Neural crest cell (in vitro differentiated cells): Measurements from ENCODE around the gene DOK3. TPM values are rescaled to one million over a fixed set of nuclear protein-coding genes. Genes with fewer than 3 reads are reported as not detected.

Experiments used
- DNase-seq: peaks from one replicate; pipeline ENCODE4 v3.0.0; 2021; ENCODE audit warnings: low read depth, mixed read lengths, low spot score
- H3K27ac Mint-ChIP-seq: one replicate; pipeline ENCODE4 v1.8.0; 2021; ENCODE audit warnings: mild to moderate bottlenecking, mixed read lengths; ENCODE audit not compliant: unreplicated experiment
- H3K27me3 Mint-ChIP-seq: 2 replicates; pipeline ENCODE4 v1.8.0; 2021; ENCODE audit warnings: low read depth, mild to moderate bottlenecking, mixed read lengths
- H3K36me3 Mint-ChIP-seq: 2 replicates; pipeline ENCODE4 v1.8.0; 2021; ENCODE audit warnings: low read depth, mild to moderate bottlenecking, mixed read lengths
- H3K4me1 Mint-ChIP-seq: 2 replicates; pipeline ENCODE4 v1.8.0; 2021; ENCODE audit warnings: mixed read lengths
- H3K4me3 Mint-ChIP-seq: one replicate; pipeline ENCODE4 v1.8.0; 2021; ENCODE audit warnings: mild to moderate bottlenecking, mixed read lengths
- H3K9me3 Mint-ChIP-seq: 2 replicates; pipeline ENCODE4 v1.8.0; 2021; ENCODE audit warnings: mixed read lengths
- total RNA-seq: library from RNA; stranded (reverse); gene quantifications from 2 replicates; pipeline ENCODE4 v1.2.1, GENCODE V29; 2021
- TF ChIP-seq, protein P1 (sequence below): fragments of 200-600 bp; sonication (generic); conservative IDR thresholded peaks from 2 replicates; pipeline ENCODE4 v1.5.0; 2021; ENCODE audit warnings: antibody characterized with exemption, mild to moderate bottlenecking

The DOK3 gene
- total RNA-seq, 1 donor from 2014 or later: 11.4 TPM

DNA sequence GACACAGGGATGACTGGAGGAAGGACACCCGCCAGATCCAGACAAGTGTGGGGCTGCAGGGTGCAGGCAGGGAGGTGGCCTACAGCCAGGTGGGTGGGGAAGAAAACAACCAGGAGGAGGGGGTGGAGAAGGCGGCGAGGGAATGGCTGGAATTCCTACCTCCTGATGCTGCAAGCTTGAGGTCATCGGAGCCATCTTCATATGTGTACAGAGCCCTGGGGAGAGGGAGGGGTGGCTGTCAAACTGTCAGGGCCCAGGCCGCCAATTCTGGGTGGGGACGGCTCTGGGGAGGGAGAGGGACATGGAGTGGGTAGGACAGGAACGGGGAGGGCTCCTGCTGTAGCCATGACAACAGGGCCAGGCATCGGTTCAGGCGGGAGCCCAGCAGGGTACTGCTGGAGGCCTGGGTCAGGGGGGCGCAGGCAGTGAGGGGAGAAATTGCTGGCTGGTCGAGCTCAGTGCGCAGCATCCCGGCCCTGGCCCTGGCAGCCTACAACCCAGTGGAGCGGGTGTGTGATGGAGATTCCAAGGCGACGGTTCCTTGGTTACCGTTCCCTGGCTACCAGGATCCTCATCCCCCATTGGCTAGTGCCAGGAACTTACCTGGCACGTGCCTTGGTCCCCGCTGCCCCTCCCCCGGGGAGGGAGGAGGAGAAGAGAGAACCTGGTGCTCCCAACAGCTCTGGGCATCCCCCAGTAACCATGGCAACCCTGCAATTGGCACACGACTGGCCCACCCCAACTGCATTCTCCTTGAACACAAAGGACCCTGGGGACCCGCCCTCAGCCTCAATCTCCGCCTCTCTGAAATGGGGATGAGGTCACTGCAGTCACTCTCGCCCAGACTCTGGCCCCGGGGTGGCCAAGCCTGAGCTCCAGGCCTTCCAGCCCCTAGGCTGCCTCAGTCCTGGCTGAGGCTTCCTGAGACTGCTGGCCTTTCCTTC lies 40.7 kb downstream of the DOK3 start:
- Mint-ChIP-seq H3K27me3 (peaks cover 13% of the 10 kb centered on the region), H3K36me3 (peaks cover 37% of the 10 kb centered on the region), H3K4me1 (peaks cover 37% of the 10 kb centered on the region), H3K4me3 (peak overlapping the region; percentile 91), H3K27ac (peak overlapping the region; percentile 21), H3K9me3 (peaks cover 4% of the 10 kb centered on the region)
- peak; percentile 36 for DNase-seq
- TF ChIP-seq, protein P1, sequence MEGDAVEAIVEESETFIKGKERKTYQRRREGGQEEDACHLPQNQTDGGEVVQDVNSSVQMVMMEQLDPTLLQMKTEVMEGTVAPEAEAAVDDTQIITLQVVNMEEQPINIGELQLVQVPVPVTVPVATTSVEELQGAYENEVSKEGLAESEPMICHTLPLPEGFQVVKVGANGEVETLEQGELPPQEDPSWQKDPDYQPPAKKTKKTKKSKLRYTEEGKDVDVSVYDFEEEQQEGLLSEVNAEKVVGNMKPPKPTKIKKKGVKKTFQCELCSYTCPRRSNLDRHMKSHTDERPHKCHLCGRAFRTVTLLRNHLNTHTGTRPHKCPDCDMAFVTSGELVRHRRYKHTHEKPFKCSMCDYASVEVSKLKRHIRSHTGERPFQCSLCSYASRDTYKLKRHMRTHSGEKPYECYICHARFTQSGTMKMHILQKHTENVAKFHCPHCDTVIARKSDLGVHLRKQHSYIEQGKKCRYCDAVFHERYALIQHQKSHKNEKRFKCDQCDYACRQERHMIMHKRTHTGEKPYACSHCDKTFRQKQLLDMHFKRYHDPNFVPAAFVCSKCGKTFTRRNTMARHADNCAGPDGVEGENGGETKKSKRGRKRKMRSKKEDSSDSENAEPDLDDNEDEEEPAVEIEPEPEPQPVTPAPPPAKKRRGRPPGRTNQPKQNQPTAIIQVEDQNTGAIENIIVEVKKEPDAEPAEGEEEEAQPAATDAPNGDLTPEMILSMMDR: no peak

DNA sequence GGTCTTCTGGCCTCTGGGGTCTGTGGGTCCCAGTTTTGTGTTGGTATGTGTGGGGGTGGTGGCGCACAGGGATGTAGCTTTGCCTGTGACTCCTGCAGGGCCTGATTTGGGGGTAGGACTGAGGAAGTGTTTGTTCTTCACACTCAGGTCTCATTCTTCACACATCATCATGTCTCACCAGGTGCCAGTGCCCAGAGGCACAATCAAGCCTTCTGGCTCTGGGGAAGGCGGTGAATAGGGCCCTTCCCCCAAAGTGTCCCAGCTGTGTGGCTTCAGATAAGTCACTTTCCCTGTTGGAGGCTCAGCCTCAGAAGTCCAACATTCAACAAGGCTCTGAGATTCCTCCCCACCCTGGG lies 41.3 kb downstream of the DOK3 start:
- Mint-ChIP-seq H3K27ac (no peak overlapping the region), H3K9me3 (peaks cover 4% of the 10 kb centered on the region), H3K36me3 (peaks cover 41% of the 10 kb centered on the region), H3K27me3 (peaks cover 11% of the 10 kb centered on the region), H3K4me1 (peaks cover 35% of the 10 kb centered on the region), H3K4me3 (peak overlapping the region; percentile 91)
- TF ChIP-seq, protein P1: no peak
- DNase-seq: no peak

DNA sequence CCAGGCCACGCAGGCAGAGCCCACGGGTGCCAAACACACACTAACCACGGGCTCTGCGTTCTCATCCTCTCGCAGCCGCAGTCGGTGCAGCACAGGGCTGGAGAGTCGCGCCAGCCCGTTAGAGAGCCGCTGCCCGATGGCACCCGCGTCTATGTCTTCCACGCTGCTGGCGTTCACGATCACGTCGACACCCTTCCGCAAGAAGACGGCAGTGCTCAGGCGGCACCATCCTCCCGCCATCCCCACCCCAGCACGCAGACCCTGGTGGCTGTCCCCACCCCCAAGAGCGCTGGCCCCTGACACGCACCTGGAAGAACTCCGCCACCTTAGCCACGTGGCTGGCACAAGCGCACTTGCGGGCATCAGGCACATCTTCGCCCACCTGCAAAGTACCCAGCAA lies 42.2 kb downstream of the DOK3 start:
- DNase-seq: no peak
- H3K4me3 Mint-ChIP-seq: peak overlapping the region; percentile 47
- TF ChIP-seq, protein P1: no peak
- H3K27me3 Mint-ChIP-seq: peaks cover 11% of the 10 kb centered on the region
- H3K9me3 Mint-ChIP-seq: peaks cover 4% of the 10 kb centered on the region
- no peak overlapping the region for H3K27ac Mint-ChIP-seq
- peaks cover 43% of the 10 kb centered on the region for H3K36me3 Mint-ChIP-seq
- H3K4me1 Mint-ChIP-seq: peaks cover 35% of the 10 kb centered on the region

DNA sequence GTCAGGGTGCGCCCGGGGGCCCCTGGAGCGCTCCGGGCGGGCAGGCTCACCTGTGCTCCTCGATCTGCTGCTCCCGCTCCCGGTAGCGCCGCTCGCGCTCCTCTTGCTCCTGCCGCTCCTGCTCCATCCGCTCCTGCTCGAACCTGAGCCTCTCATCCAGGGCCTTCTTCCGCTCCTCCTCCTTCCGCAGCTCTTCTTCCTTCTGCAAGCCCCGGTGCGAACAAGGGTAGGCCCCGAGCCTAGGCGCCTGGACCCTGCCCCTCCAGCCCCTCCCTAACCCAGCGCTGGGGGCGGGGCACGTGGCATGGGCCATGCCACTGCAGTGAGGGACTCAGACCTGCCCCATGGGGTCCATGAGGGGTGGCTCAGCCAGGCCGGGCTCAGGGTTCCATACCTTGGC lies 42.8 kb downstream of the DOK3 start:
- H3K4me1 Mint-ChIP-seq: peaks cover 31% of the 10 kb centered on the region
- no peak for DNase-seq
- H3K9me3 Mint-ChIP-seq: peaks cover 4% of the 10 kb centered on the region
- no peak overlapping the region for H3K27ac Mint-ChIP-seq
- H3K36me3 Mint-ChIP-seq: peaks cover 43% of the 10 kb centered on the region
- TF ChIP-seq, protein P1: no peak
- peaks cover 11% of the 10 kb centered on the region for H3K27me3 Mint-ChIP-seq
- H3K4me3 Mint-ChIP-seq: peak overlapping the region; percentile 47

DNA sequence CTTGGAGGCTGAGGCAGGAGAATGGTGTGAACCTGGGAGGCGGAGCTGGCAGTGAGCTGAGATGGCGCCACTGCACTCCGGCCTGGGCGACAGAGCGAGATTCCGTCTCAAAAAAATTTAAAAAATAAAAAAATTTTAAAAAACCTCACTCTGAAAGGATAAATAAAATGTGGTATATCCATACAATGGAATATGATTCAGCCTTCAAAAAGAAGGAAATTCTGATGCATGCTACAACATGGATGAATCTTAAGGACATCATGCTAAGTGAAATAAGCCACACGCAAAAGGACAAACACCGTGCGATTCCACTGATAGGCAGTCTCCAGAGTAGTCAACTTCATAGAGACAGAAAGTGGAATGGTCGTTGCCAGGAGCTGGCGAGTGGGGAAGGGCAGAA lies 44.6 kb downstream of the DOK3 start:
- H3K4me1 Mint-ChIP-seq: peaks cover 19% of the 10 kb centered on the region
- H3K36me3 Mint-ChIP-seq: peaks cover 43% of the 10 kb centered on the region
- H3K9me3 Mint-ChIP-seq: peaks cover 4% of the 10 kb centered on the region
- peak overlapping the region; percentile 42 for H3K4me3 Mint-ChIP-seq
- H3K27ac Mint-ChIP-seq: no peak overlapping the region
- DNase-seq: no peak
- TF ChIP-seq, protein P1: no peak
- peaks cover 12% of the 10 kb centered on the region for H3K27me3 Mint-ChIP-seq
